NCI-H1092 treated with DMSO at 0.1 percent for 48 hours (cell line): ENCODE results near the gene SLC19A1.
"Not testable (repeated sequence)": the region's sequence is repeated elsewhere in the genome, so short reads cannot be mapped to it uniquely, and the experiment has no call there.

ENCODE experiments used
- DNase-seq: peaks from one replicate; lab custom pipeline; 2025; lab: John Stamatoyannopoulos, UW

The SLC19A1 gene

DNA sequence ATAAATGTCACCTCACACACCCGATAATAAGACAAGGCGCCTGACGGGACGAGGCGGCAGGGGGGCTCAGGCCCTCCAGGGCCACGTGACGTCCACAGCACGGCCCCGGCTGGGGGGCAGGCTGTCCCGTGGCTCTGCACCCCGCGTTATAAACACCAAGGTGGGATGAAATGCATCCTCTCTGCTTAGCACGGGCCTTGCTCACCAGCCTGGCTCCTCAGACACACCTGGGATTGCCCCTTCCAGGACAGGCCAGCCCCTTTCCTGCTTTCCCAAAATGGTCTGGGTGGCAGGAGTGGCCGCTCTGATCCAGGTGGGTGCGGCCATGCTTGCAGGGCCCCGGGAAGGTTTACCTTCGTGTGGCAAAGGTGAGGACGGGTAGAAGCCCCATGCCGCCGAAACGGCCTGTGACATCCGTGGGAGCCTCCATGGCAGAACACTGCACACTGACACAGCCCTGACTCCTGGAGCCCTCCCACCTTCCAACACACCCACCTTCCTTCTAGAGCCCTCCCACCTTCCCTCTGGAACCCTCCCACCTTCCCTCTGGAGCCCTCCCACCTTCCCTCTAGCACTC is 35.9 kb downstream of the SLC19A1 start:
- DNase-seq: no peak

GRCh38 chr21:45505416-45506021 is 36.7 kb downstream of the SLC19A1 start:
- DNase-seq: no peak

DNA sequence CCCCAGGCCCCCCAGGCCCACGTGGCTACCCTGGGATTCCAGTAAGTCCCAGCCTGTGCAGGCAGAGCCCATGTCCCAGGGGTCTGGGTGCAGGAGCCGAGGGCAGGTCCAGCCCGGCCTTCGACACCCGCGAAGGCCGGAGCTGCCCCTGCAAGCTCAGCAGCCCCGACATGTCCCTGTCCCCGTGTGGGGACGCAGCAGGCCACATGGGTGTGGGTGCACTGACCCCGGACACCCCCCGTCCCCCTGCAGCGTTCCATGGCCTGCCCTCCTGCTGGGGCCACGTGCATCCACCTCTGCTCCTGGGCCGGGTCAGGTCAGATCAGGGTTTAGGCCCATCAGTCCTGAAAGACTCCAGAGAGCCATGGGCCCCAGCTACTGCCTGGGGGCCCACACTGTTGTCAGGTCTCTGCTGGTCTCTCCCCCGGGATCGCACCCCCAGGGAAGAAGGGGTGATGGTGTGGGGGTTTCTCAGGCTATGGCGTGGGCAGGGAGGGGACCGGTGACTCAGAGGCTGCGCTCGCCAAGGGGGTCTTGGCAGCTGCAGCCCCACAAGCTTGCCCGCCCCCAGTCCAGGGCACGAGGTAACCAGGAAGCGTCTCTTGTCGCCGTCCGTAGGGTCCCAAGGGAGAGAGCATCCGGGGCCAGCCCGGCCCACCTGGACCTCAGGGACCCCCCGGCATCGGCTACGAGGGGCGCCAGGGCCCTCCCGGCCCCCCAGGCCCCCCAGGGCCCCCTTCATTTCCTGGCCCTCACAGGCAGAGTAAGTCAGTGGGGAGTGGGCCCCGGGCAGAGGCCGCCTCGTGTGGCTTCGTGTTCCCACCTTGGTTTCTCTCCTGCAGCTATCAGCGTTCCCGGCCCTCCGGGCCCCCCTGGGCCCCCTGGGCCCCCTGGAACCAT is 37.5 kb downstream of the SLC19A1 start:
- DNase-seq: no peak

- DNase-seq: no peak
Measured at GRCh38 chr21:45504021-45504515, 38.2 kb downstream of the SLC19A1 start.

DNA sequence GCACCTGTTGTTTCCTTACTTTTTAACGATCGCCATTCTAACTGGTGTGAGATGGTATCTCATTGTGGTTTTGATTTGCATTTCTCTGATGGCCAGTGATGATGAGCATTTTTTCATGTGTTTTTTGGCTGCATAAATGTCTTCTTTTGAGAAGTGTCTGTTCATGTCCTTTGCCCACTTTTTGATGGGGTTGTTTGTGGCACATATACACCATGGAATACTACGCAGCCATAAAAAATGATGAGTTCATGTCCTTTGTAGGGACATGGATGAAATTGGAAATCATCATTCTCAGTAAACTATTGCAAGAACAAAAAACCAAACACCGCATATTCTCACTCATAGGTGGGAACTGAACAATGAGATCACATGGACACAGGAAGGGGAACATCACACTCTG is 39.0 kb downstream of the SLC19A1 start:
- DNase-seq: not testable (repeated sequence)

- DNase-seq: no peak
Measured at GRCh38 chr21:45502600-45502999, 39.6 kb downstream of the SLC19A1 start.

DNA sequence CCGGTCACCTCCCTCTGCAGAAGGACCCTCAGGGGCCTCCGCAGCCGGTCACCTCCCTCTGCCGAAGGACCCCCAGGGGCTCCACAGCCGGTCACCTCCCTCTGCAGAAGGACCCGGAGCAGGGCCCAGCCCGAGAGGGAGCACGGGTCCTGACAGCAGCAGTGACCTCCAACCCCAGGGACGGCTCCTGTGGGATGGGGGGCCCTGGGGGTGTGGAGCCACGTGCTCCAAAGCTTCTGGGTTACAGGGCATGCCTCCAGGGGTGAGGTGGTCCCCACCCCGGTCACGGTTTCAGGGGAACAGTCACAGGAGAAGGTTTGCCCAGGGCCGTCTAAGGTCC is 40.3 kb downstream of the SLC19A1 start:
- DNase-seq: no peak

- not testable (repeated sequence) for DNase-seq
Measured at GRCh38 chr21:45501081-45502005, 40.9 kb downstream of the SLC19A1 start.

DNA sequence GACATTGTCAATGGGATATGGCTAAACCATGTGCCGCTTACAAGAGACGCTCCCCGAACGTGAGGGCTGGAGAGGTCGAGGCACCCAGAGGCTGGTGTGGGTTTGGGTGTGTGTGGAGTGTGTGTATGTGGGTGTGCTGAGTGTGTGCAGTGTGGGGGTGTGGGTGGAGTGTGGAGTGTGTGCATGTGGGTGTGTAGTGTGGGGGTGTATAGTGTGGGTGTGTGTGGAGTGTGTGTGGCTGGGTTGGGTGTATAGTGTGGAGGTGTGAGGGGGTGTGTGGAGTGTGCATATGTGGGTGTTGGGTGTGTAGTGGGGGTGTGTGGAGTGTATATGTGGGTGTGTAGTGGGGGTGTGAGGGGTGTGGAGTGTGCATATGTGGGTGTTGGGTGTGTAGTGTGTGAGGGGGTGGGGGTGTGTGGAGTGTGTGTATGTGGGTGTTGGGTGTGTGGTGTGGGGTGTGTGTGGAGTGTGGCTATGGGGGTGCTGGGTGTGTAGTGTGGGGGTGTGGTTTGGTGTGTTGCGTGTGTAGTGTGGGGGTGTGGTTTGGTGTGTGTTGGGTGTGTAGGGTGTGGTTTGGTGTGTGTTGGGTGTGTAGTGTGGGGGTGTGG is 42.2 kb downstream of the SLC19A1 start:
- DNase-seq: no peak

GRCh38 chr21:45499201-45499750 is 43.0 kb downstream of the SLC19A1 start:
- DNase-seq: no peak

DNA sequence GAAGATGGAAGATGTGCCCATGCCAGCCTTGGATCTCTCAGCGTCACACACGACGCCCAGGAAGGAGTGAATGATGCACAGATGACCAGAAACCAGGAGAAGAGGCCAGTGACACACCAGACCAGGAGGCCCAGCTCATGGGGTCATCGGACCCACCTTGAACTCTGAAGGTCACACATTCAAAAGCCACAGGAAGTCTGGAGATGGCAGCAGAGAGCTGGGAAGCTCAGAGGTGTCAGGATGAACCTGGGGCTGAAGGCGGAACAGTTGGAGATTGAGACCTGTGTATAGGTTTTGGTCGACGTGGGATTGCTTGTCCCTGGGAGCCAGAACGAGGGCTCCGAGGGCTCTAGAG is 43.6 kb downstream of the SLC19A1 start:
- no peak for DNase-seq

DNA sequence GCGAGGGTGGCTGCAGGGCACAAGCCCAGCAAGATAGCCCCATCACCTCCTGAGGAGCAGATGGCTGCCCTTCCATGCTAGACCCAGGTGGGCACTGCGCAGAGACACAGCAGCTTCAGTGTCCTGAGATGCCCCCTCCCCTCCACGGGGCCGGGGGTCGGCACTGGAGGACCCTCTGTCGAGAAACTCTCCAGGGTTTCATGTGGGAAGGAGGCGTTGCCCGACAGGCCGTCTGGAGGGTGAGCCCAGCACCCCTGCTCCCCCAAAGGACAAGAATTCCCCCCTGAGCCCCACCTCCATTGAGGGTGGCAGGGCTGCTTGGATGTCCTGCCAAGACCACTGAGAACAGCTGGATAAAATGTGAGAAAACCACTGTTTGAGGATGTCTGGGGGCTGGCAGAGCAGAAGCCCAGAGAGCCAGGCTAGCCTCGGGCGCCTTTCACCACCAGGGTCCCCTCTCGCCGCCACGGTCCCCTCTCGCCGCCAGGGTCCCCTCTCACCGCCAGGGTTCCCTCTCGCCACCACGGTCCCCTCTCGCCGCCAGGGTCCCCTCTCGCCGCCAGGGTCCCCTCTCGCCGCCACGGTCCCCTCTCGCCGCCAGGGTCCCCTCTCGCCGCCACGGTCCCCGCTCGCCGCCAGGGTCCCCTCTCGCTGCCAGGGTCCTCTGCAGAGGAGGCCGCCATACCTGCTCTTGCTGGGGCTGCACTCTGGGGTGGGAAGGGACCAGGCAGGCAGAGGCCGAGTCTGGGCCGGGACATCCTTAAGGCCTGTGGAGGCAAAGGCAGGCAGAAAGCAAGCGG is 44.2 kb downstream of the SLC19A1 start:
- no peak for DNase-seq

- DNase-seq: no peak
Measured at GRCh38 chr21:45496968-45497845, 45.0 kb downstream of the SLC19A1 start.

- DNase-seq: no peak
Measured at GRCh38 chr21:45496151-45496967, 45.9 kb downstream of the SLC19A1 start.

GRCh38 chr21:45494851-45495680 is 47.2 kb downstream of the SLC19A1 start:
- DNase-seq: no peak

DNA sequence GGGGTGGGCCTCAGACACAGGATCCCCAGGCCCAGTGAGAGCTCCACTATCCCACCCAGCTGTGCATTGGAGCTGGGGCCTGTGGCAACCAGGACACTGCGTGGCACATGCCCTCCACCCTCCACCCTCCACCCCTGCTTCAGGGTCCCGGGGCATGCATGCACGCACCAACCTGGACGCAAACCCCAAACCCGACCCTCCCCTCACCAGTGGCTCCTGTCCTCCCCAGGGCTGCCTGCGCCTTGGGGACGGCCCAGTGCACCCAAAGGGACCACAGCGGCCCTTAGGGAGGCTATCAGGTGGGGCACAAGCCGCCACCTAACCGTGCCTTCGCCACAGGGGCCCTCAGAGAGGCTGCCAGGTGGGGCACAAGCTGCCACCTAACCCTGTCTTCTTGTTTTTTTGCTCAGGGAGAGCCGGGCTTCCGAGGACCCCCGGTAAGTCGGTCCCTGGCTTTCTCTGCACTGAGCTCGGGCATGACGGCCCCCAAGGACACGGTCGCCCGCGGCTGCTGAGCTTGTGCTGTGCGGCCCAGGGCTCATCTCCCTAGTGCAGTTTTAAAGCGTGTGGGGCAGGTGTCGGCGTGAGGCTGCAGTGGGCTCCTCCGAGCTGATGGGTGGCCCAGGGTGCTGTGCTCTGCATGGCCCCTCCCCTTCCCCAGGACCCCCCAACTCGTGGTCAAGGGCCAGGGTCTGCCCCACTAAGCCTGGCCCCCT is 47.9 kb downstream of the SLC19A1 start:
- no peak for DNase-seq

- DNase-seq: no peak
Measured at GRCh38 chr21:45493401-45494001, 48.7 kb downstream of the SLC19A1 start.
